Stimulated activated CD4-positive, alpha-beta T cell treated with anti-CD3 and anti-CD28 coated beads, Interleukin-12 subunit alpha, Interleukin-12 subunit beta, amount 100 ng/mL, for 4 hours (primary cell): ENCODE data around the gene SRRM3.
A peak's percentile ranks its signal among the peaks of the same experiment; 100 is the strongest.
"Not testable (repeated sequence)": the region's sequence is repeated elsewhere in the genome, so short reads cannot be mapped to it uniquely, and the experiment has no call there.

Experiments
- DNase-seq: peaks from one replicate; pipeline ENCODE4 v3.0.0-alpha.2; 2020

The SRRM3 gene

GRCh38 chr7:76189276-76189675 lies 12.4 kb upstream of the SRRM3 start:
- no peak for DNase-seq

- no peak for DNase-seq
Measured at GRCh38 chr7:76191783-76192240, 9.9 kb upstream of the SRRM3 start.

DNA sequence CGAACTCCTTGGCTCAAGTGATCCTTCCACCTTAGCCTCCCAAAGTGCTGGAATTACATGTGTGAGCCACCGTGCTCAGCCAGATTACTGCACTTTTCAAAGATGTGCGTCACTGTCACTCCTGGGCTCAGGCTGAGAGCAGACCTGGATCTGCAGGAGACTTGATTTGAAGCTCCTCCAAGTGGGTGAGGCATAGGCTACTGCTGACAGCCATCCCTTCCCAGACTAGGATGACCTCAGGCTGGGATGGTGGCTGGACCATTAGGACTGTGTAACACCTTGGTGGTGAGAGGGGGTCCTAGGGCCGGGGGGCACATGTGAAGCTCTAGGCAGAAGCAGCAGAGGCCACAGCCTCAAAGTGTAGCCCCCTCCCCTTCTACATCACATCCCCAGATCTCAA lies 8.2 kb upstream of the SRRM3 start:
- no peak for DNase-seq

DNA sequence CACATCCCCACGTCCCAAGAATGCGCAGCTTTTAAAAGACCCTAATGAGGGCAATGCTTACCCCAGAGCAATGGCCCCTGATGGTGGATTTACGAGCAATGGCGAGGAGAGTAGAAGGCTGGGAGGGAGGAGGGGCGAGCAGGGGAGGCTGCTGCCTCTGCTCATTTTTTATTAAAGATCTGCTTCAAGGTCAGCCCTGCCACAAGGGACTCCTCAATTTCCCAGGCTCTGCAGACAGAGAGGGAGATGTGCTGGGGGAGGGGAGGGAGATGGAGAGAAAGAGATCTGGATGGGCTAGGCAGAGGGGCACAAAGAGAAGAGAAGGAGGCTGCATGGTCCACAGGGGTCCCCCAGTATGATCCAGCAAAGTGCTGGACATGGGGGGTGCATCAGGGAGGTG lies 7.8 kb upstream of the SRRM3 start:
- no peak for DNase-seq

- no peak for DNase-seq
Measured at GRCh38 chr7:76196786-76197185, 4.9 kb upstream of the SRRM3 start.

DNA sequence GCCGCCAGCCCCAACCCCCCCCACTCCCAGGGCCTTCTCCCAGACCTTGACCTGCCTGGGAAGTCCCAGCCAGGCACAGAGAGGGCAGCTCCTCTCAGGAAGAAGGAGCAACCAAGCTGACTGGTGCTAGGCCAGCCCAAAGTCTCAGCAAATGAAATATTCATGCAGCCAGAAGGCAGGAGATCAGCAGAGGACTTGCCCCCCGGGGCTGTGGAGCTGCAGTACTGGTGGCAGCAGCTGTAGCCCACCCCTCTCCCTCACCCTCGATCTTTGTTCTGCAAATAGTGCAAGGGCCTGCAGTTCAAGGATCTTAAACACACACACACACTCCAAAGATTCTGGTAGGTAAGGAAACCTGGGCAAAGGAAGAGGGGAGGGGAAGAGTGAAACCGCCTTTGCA lies 3.5 kb upstream of the SRRM3 start:
- no peak for DNase-seq

GRCh38 chr7:76202666-76203030 lies 952 bp downstream of the SRRM3 start:
- DNase-seq = no peak

- no peak for DNase-seq
Measured at GRCh38 chr7:76204147-76204546, 2.5 kb downstream of the SRRM3 start.

GRCh38 chr7:76206633-76207032 lies 4.9 kb downstream of the SRRM3 start:
- no peak for DNase-seq

DNA sequence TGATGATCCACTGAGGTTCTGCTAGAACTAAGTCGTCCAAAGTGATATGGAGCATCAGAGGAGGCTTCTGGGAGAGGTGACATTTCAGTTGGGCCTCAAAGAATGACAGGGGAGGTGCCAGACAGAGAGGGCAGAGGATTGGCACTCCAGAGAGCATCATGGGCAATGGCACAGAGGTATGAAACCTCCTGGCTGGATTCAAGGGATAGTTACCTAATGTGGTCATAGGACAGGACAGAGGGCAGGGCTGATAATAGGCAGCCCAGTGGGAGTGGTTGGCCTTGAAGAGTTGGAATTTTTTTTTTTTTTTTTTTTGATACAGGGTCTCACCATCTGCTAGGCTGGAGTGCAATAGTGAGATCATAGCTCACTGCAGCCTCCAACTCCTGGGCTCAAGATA lies 7.6 kb downstream of the SRRM3 start:
- DNase-seq = no peak

DNA sequence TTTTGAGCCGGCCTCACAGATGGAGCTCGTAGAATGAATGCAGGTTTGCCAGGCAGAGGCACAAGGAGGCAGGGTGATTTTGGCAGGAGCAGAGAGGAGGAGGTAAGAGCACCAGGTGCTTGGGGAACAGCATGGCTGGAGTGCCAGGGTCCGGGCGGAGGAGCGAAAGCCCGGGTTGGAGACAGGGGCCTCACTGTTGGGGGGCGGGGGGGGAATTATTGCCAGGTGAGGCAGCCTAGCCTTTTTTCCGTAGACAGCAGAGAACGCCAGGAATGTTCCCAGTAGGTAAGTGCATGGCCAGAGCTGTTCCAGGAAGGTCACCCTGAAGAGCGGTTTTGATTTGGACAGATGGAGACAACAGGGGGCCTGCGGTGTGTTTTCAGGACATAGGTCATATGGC lies 9.5 kb downstream of the SRRM3 start:
- no peak for DNase-seq

DNA sequence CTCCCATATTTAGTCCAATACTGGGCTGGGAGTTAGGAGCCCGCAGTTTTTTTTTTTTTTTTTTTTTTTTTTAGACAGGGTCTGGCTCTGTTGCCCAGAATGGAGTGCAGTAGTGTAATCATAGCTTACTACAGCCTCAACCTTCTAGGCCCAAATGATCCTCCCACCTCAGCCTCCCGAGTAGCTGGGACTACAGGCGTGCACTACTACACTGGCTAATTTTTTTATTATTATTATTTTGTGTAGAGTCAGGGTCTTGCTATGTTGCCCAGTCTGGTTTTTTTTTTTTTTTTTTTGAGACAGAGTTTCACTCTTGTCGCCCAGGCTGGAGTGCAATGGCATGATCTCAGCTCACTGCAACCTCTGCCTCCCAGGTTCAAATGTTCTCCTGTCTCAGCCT lies 13.7 kb downstream of the SRRM3 start:
- not testable (repeated sequence) for DNase-seq

GRCh38 chr7:76216381-76217082 lies 14.8 kb downstream of the SRRM3 start:
- DNase-seq = no peak

DNA sequence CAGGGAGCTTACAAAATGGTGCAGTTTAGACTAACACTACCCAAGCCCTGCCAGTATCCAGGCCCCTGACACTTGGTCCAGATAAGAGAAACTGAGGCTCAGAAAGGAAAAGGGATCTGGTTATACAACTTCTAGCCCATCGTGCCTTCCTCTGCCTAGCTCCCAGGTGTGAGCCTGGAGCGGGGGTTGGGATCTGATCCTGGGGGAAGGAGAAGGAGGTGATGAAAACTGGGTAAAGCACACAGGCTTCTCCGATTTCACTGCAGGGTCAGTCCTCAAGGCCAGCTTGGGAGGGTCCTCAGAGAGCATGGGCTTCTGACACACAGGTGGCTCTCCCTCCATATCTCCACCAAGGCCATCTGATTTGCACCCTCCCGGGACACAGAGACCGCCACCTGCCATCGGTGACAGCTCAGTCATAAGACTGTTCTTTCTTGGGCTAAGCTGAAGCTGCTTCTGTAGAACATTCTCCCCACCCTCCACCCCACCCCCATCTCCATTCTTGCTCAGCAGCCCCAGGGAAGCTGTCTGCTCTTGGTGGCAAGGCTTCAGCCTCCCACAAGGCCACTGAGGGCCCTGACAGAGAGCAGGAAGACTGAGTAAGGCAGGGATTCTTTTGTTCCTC lies 16.4 kb downstream of the SRRM3 start:
- DNase-seq = no peak

- no peak for DNase-seq
Measured at GRCh38 chr7:76220185-76221057, 18.7 kb downstream of the SRRM3 start.

DNA sequence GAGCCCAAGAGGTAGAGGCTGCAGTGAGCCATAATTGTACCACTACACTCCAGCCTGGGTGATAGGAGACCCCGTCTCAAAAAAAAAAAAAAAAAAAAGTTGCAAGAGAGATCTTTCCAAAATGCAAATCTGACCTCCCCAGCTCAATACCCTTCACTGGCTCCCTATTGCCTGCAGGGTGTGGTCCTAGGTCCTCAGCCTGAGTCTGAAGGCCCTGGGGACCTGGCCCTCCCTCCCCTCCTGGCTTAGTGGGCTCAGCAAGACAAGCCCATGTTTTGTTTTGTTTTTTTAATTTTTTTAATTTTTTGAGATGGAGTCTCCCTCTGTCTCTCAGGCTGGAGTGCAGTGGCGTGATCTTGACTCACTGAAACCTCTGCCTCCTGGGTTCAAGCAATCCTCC lies 20.6 kb downstream of the SRRM3 start:
- DNase-seq = no peak

DNA sequence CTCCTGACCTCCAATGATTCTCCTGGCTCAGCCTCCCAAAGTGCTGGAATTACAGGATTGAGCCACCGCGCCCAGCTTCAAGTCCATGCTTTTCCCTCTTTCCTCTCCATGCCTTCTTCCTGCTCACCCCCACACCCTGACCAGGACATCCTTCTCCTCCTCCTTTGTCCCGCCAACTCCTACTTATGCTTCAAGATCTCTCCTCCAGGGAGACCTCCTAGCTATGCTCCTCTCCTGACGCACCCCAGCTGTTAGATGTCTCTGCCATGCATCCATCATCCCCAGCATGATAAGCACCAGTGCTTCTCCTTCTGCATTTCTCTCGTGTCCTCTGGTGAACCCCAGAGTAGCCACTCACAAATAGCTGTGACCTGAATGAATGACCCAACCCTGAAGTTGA lies 21.1 kb downstream of the SRRM3 start:
- no peak for DNase-seq

DNA sequence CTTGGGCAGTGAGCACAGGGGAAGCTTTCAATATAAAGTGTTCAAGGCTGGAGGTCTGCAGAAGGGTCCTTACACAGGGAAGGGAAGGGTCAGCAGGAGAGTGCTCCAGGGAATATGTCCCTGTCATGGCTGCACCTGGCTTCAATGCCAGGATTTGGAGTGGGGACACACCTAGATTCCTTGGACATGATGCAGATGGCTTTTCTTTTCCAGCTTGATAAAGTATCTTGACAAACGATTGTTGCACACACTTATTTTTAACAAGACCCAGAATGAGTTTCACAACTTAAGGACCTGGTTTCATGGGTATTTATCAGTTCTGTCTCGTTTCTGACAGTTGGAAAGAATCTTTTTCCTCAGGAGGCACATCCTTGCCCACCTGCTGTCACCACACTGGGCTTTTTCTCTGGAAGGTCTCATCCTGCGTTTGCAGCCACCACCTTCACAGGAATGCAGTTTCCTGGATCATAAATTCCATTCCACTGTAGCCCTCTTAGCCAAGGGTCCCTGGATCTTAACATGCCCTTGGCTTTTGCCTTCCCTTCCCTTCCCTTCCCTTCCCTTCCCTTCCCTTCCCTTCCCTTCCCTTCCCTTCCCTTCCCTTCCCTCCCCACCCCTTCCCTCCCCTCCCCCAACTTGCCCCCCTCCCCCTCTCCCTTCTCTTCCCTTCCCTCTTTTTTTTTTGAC lies 21.7 kb downstream of the SRRM3 start:
- DNase-seq = no peak

DNA sequence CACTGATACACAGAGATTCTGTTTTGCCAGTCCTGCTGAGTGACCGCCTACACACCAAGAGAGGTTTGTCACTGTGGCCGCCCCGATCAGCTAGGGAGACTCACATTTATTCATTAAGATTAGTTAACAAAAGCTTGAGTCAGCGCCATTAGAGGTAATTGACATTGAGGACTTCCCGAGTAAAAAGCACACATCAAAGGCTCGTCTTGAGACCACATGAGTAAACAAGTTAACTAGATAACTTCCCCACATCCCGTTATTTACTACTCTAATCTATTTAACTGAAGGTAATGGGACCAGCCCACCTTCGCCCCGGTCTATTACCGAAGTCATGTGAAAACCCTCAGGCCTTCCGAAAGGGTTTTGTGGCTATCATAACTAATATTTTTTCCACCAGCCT lies 23.0 kb downstream of the SRRM3 start:
- DNase-seq = no peak

GRCh38 chr7:76225379-76225778 lies 23.7 kb downstream of the SRRM3 start:
- DNase-seq = peak; percentile 21

GRCh38 chr7:76225951-76226350 lies 24.3 kb downstream of the SRRM3 start:
- DNase-seq = no peak

DNA sequence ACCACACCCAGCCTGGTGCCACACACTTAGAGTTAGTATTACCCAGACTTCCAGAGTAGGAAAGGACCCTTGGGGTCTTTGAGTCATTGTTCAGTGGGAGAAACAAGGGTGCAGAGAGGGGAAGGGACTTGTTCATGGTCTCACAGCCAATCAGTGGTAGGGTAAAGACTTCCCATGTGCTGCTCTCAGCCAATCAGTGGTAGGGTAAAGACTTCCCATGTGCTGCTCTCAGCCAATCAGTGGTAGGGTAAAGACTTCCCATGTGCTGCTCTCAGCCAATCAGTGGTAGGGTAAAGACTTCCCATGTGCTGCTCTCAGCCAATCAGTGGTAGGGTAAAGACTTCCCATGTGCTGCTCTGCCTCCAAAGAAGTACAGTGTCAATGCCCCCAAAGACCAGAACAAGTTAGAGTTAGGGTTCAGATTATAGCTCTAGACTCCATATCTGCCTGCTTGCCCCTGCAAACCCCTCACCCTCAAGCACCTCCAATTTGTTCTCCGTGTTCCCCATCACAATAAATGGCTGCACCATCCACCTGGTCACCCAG lies 25.3 kb downstream of the SRRM3 start:
- not testable (repeated sequence) for DNase-seq

GRCh38 chr7:76230214-76230613 lies 28.5 kb downstream of the SRRM3 start:
- no peak for DNase-seq
